CD14-positive monocyte (primary cell): ENCODE data around the gene NT5DC4. TPM values are rescaled to one million over a fixed set of nuclear protein-coding genes. Genes with fewer than 3 reads are reported as not detected.
A peak's percentile ranks its signal among the peaks of the same experiment; 100 is the strongest.

Experiments
- DNase-seq, 3 donors: peaks; one replicate each; pipeline ENCODE4 v3.0.0-alpha.2; 2011 to 2022
- H2AFZ ChIP-seq: 2 replicates; pipeline ENCODE4 v1.6.0; 2012; ENCODE audit warnings: mild to moderate bottlenecking, low read depth, low read length, inconsistent platforms; ENCODE audit not compliant: insufficient read depth, poor library complexity, severe bottlenecking
- H3K27ac ChIP-seq, 2 donors: 1 replicate in 1 of 2; 2 replicates in 1 of 2; pipeline ENCODE4 v1.5.1; 2012 to 2013; ENCODE audit warnings: low read length in 2 of 2, control low read depth in 1 of 2, inconsistent platforms in 1 of 2, low read depth in 1 of 2, mild to moderate bottlenecking in 1 of 2
- H3K27me3 ChIP-seq, 2 donors: one replicate each; pipeline versions ENCODE4 v1.6.0 to v1.6.1; 2011 to 2013; ENCODE audit warnings: low read length in 2 of 2; ENCODE audit not compliant: control insufficient read depth in 2 of 2, insufficient read depth in 2 of 2
- H3K36me3 ChIP-seq, 2 donors: replicated peaks in 1 of 2; 1 replicate in 1 of 2; 2 replicates in 1 of 2; pipeline versions ENCODE4 v1.5.1 to v1.6.1; 2012 to 2013; ENCODE audit warnings: low read length in 2 of 2, control low read depth in 1 of 2, inconsistent platforms in 1 of 2, mild to moderate bottlenecking in 1 of 2; ENCODE audit not compliant: insufficient read depth in 2 of 2, control insufficient read depth in 1 of 2
- H3K4me1 ChIP-seq, 2 donors: 1 replicate in 1 of 2; 2 replicates in 1 of 2; pipeline versions ENCODE4 v1.5.1 to v1.6.1; 2012 to 2013; ENCODE audit warnings: low read length in 2 of 2, control low read depth in 1 of 2, inconsistent platforms in 1 of 2, mild to moderate bottlenecking in 1 of 2, moderate library complexity in 1 of 2; ENCODE audit not compliant: insufficient read depth in 2 of 2, control insufficient read depth in 1 of 2
- H3K4me2 ChIP-seq: replicated peaks from 2 replicates; pipeline ENCODE3; 2012; ENCODE audit warnings: low read length, moderate library complexity, mild to moderate bottlenecking; ENCODE audit not compliant: poor library complexity, severe bottlenecking; ENCODE audit errors: extremely low read depth
- H3K4me3 ChIP-seq, 3 experiments: fragments of 200-600 bp in 1 of 3; sonication (generic) in 1 of 3; replicated peaks in 1 of 3; 1 replicate in 2 of 3; 2 replicates in 1 of 3; pipeline ENCODE4 v1.5.1; 2011 to 2013; ENCODE audit warnings: low read length in 3 of 3, mild to moderate bottlenecking in 3 of 3, control low read depth in 2 of 3, low read depth in 2 of 3, inconsistent platforms in 1 of 3, moderate library complexity in 1 of 3
- H3K79me2 ChIP-seq: 2 replicates; pipeline ENCODE4 v1.6.0; 2012; ENCODE audit warnings: mild to moderate bottlenecking, control low read depth, inconsistent platforms, low read length, moderate library complexity; ENCODE audit not compliant: insufficient read depth
- H3K9ac ChIP-seq: 2 replicates; pipeline ENCODE4 v1.6.0; 2017; ENCODE audit warnings: low read length, mild to moderate bottlenecking; ENCODE audit not compliant: insufficient read depth, poor library complexity, severe bottlenecking
- H3K9me3 ChIP-seq, 2 donors: replicated peaks in 1 of 2; 1 replicate in 1 of 2; 2 replicates in 1 of 2; pipeline versions ENCODE4 v1.5.1 to v1.6.1; 2012 to 2013; ENCODE audit warnings: low read length in 2 of 2, control low read depth in 1 of 2; ENCODE audit not compliant: control insufficient read depth in 1 of 2, insufficient read depth in 1 of 2
- H4K20me1 ChIP-seq: 2 replicates; pipeline ENCODE4 v1.6.0; 2012; ENCODE audit warnings: mild to moderate bottlenecking, low read length, control low read depth, moderate library complexity; ENCODE audit not compliant: insufficient read depth
- H3K27ac Mint-ChIP-seq, 7 donors: one replicate each; pipeline ENCODE4 v1.8.0; 2020; ENCODE audit warnings: mild to moderate bottlenecking in 7 of 7, mixed read lengths in 7 of 7, moderate library complexity in 6 of 7, inconsistent platforms in 2 of 7
- H3K27me3 Mint-ChIP-seq, 3 donors: one replicate each; pipeline ENCODE4 v1.8.0; 2021 to 2022; ENCODE audit warnings: low read depth in 3 of 3, mild to moderate bottlenecking in 3 of 3, mixed read lengths in 3 of 3, moderate library complexity in 3 of 3, inconsistent platforms in 1 of 3
- H3K36me3 Mint-ChIP-seq, 2 donors: one replicate each; pipeline ENCODE4 v1.8.0; 2020; ENCODE audit warnings: mixed read lengths in 2 of 2, inconsistent platforms in 1 of 2, mild to moderate bottlenecking in 1 of 2
- H3K4me1 Mint-ChIP-seq: one replicate; pipeline ENCODE4 v1.8.0; 2020; ENCODE audit warnings: mild to moderate bottlenecking, mixed read lengths
- H3K4me3 Mint-ChIP-seq, 2 donors: one replicate each; pipeline ENCODE4 v1.8.0; 2020; ENCODE audit warnings: mild to moderate bottlenecking in 2 of 2, mixed read lengths in 2 of 2, moderate library complexity in 1 of 2
- H3K9me3 Mint-ChIP-seq, 7 donors: one replicate each; pipeline ENCODE4 v1.8.0; 2020 to 2022; ENCODE audit warnings: mixed read lengths in 7 of 7, mild to moderate bottlenecking in 6 of 7, moderate library complexity in 6 of 7, inconsistent platforms in 2 of 7
- WGBS: methylation state at CpG from one replicate; pipeline ENCODE4 v1.1.5; 2013; ENCODE audit warnings: missing lambda C conversion rate; ENCODE audit not compliant: insufficient coverage; 5-methylcytosine and 5-hydroxymethylcytosine counted together
- intact Hi-C, 2 donors: fragments of 100-400 bp; cut with micrococcal nuclease; formaldehyde crosslinking; loops; one replicate each; pipeline versions ENCODE4 v1.15.0 to v1.15.1; 2023
- polyA minus RNA-seq: library from RNA; depleted of rRNA, polyadenylated mRNA; stranded (reverse); fragments of >200 nt; gene quantifications from 2 replicates; pipeline ENCODE4 v1.2.3, GENCODE V29; 2012
- polyA plus RNA-seq, 3 donors: library from polyadenylated mRNA; depleted of rRNA in 1 of 3; unstranded in 2 of 3; stranded (reverse) in 1 of 3; fragments of 300-500 nt in 2 of 3; fragments of >200 nt in 1 of 3; fragmentation: Illumina TruSeq in 2 of 3; gene quantifications; 1 replicate in 2 of 3; 2 replicates in 1 of 3; pipeline ENCODE4 v1.2.3, GENCODE V29; 2012 to 2021
- total RNA-seq, 12 experiments: library from RNA in 1 of 12; stranded (reverse) in 1 of 12; fragments of 120-200 nt in 1 of 12; gene quantifications; one replicate each; pipeline ENCODE4 v1.2.4 and lab custom pipeline; 2013 to 2026; ENCODE audit warnings: mixed read lengths in 6 of 12, inconsistent platforms in 1 of 12
- TF ChIP-seq, protein P1 (sequence below): fragments of 200-600 bp; IDR thresholded peaks from one replicate; pipeline ENCODE4 v1.8.0; 2022; ENCODE audit warnings: antibody characterized with exemption, mild to moderate bottlenecking

Gene NT5DC4
- total RNA-seq (2013): 0.79 TPM
- 1 to 10 TPM in 1 of 3 donors, not detected in 2; 2.2 TPM for polyA plus RNA-seq
- polyA minus RNA-seq: 0.28 and 0.96 TPM in 2 replicates
- total RNA-seq (lab: John Stamatoyannopoulos, UW): 0.26 to 2.6 (median 0.62) reads per million in 11 experiments

DNA sequence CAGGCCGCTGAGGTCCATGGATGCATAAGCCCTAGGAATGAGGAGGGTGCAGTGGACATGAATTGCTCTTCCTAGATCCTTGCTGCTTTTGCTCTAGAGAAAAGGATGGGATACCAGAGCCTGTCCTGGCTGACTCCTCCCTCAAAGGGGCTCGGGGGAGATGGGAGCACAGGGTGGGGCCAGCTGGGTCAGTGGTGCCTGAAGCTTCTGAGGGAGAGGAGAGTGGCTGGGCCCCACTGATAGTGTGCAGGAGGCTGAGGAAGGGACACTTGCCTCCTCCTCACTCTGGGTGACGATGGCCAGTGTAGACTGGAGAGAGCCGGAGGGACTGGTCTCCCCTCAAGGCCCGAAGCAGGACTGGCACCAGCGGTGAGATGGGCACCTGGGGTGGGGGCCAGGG is at the start of gene NT5DC4:
TSS of gene NT5DC4 (plus strand) at position 236 of the 400 bp plus-strand sequence. CDS start at position 296, 60 bp downstream.
- 100% methylated on average over 4 of the region's 6 CpGs for whole genome bisulfite sequencing
- Histone ChIP-seq H3K4me1 (peaks cover 40 to 43% of the 10 kb centered on the region in 2 donors), H4K20me1 (no peaks in the 10 kb centered on the region), H3K36me3 (no peaks in the 10 kb centered on the region), H3K9ac (no peak within 1 kb of the TSS), H3K27me3 (no peaks in the 10 kb centered on the region), H3K9me3 (no peaks in the 10 kb centered on the region), H3K4me3 (peak within 1 kb of the TSS in 1 of 3 experiments; percentile 8), H3K4me2 (no peak within 1 kb of the TSS), H2AFZ (no peak within 1 kb of the TSS), H3K79me2 (no peaks in the 10 kb centered on the region), H3K27ac (no peak within 1 kb of the TSS)
- peaks cover 0 to 2% (median 0%) of the 10 kb centered on the region in 3 donors for H3K27me3 Mint-ChIP-seq
- TF ChIP-seq, protein P1, sequence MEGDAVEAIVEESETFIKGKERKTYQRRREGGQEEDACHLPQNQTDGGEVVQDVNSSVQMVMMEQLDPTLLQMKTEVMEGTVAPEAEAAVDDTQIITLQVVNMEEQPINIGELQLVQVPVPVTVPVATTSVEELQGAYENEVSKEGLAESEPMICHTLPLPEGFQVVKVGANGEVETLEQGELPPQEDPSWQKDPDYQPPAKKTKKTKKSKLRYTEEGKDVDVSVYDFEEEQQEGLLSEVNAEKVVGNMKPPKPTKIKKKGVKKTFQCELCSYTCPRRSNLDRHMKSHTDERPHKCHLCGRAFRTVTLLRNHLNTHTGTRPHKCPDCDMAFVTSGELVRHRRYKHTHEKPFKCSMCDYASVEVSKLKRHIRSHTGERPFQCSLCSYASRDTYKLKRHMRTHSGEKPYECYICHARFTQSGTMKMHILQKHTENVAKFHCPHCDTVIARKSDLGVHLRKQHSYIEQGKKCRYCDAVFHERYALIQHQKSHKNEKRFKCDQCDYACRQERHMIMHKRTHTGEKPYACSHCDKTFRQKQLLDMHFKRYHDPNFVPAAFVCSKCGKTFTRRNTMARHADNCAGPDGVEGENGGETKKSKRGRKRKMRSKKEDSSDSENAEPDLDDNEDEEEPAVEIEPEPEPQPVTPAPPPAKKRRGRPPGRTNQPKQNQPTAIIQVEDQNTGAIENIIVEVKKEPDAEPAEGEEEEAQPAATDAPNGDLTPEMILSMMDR: no peak
- intact Hi-C loops: loop anchor here (5.0 to 10.0 kb wide), 2 partner anchors 46 to 48 kb away; no protein-coding TSS in a partner anchor
- peak within 1 kb of the TSS in 4 of 7 donors; percentile 12 to 56 (median 42) for H3K27ac Mint-ChIP-seq
- no peak within 1 kb of the TSS for H3K4me3 Mint-ChIP-seq
- peaks cover 0 to 2% of the 10 kb centered on the region in 2 donors for H3K36me3 Mint-ChIP-seq
- H3K9me3 Mint-ChIP-seq: no peaks in the 10 kb centered on the region
- DNase-seq: no peak
- H3K4me1 Mint-ChIP-seq: peaks cover 43% of the 10 kb centered on the region

GRCh38 chr2:112671801-112672200 is 49.0 kb upstream of the NT5DC4 start:
- peaks cover 0 to 4% (median 3%) of the 10 kb centered on the region in 7 donors for H3K9me3 Mint-ChIP-seq
- peaks cover 28 to 32% of the 10 kb centered on the region in 2 donors for H3K4me1 ChIP-seq
- H3K36me3 Mint-ChIP-seq: peaks cover 8 to 15% of the 10 kb centered on the region in 2 donors
- H3K27me3 Mint-ChIP-seq: no peaks in the 10 kb centered on the region
- H3K27ac Mint-ChIP-seq: no peak overlapping the region
- intact Hi-C loops: loop anchor here (5.0 to 10.0 kb wide), 2 partner anchors 50 to 53 kb away; partner anchors contain the start of gene NT5DC4 (in 2 of the 2)
- no peak overlapping the region for H3K9ac ChIP-seq
- no peaks in the 10 kb centered on the region for H4K20me1 ChIP-seq
- peaks cover 31% of the 10 kb centered on the region for H3K4me1 Mint-ChIP-seq
- no peaks in the 10 kb centered on the region for H3K79me2 ChIP-seq
- H3K4me2 ChIP-seq: no peak overlapping the region
- H3K36me3 ChIP-seq: no peaks in the 10 kb centered on the region
- H3K4me3 ChIP-seq: no peak overlapping the region
- H3K27ac ChIP-seq: no peak overlapping the region
- 100% methylated on average over 1 of the region's 2 CpGs for WGBS
- no peak overlapping the region for H3K4me3 Mint-ChIP-seq
- DNase-seq: no peak
- H3K9me3 ChIP-seq: no peaks in the 10 kb centered on the region
- H2AFZ ChIP-seq: no peak overlapping the region
- H3K27me3 ChIP-seq: no peaks in the 10 kb centered on the region
- TF ChIP-seq, protein P1: no peak
